ENCODE measurements around the gene B3GNT5. TPM values are rescaled to one million over a fixed set of nuclear protein-coding genes. Genes with fewer than 3 reads are reported as not detected.

The B3GNT5 gene
- total and polyA plus RNA-seq, 2 donors (not counting 1 experiment from before 2014, with no cell fraction given), result 0.96 to 1.3 TPM

- Histone ChIP-seq H3K9me3 (ENCODE audit: control insufficient read depth, insufficient read depth, low read depth, low read length) (no peaks in the 10 kb centered on the region), H4K20me1 (ENCODE audit: control insufficient read depth, extremely low read depth, insufficient read depth, low read length) (no peaks in the 10 kb centered on the region), H3K36me3 (ENCODE audit: control insufficient read depth, insufficient read depth, low read length) (no peaks in the 10 kb centered on the region), H3K79me2 (ENCODE audit: control insufficient read depth, insufficient read depth, low read length) (no peaks in the 10 kb centered on the region), H3K27me3 (ENCODE audit: control insufficient read depth, insufficient read depth, low read length) (no peaks in the 10 kb centered on the region), H3K9ac (ENCODE audit: insufficient read depth, low read length) (no peak overlapping the region), H3K27ac (ENCODE audit: insufficient read depth, low read length) (no peak overlapping the region), H3K4me1 (ENCODE audit: control insufficient read depth, extremely low read depth, insufficient read depth, low read length) (peaks cover 3% of the 10 kb centered on the region), H2AFZ (ENCODE audit: low read length) (no peak overlapping the region), H3K4me2 (ENCODE audit: extremely low read depth, insufficient read depth, low read length) (no peak overlapping the region), H3K4me3 (replicated peaks in 1 of 4; ENCODE audit: control extremely low read depth in 1 of 4, insufficient read depth in 1 of 4, low read depth in 3 of 4, low read length in 4 of 4) (peak overlapping the region in 1 of 4 experiments; percentile 60)
- DNase-seq (ENCODE audit: low read depth in 2 of 2), result no peak
- TF ChIP-seq CTCF (conservative IDR thresholded peaks at IDR 0.05 in 1 of 2, IDR thresholded peaks at IDR 0.05 in 1 of 2; ENCODE audit: low read depth in 1 of 2, low read length in 2 of 2), result no peak
Observed at GRCh38 chr3:183288117-183288516, 35.1 kb downstream of the B3GNT5 start.

- no peak for DNase-seq (ENCODE audit: low read depth in 2 of 2)
- H3K4me2 ChIP-seq (ENCODE audit: extremely low read depth, insufficient read depth, low read length), result no peak overlapping the region
- H3K27me3 ChIP-seq (ENCODE audit: control insufficient read depth, insufficient read depth, low read length), result no peaks in the 10 kb centered on the region
- H2AFZ ChIP-seq (ENCODE audit: low read length), result no peak overlapping the region
- no peak for TF ChIP-seq CTCF (conservative IDR thresholded peaks at IDR 0.05 in 1 of 2, IDR thresholded peaks at IDR 0.05 in 1 of 2; ENCODE audit: low read depth in 1 of 2, low read length in 2 of 2)
- no peak for TF ChIP-seq EZH2 (IDR thresholded peaks at IDR 0.05; ENCODE audit: low read length, missing control alignments)
- no peaks in the 10 kb centered on the region for H4K20me1 ChIP-seq (ENCODE audit: control insufficient read depth, extremely low read depth, insufficient read depth, low read length)
- H3K9me3 ChIP-seq (ENCODE audit: control insufficient read depth, insufficient read depth, low read depth, low read length), result no peaks in the 10 kb centered on the region
- H3K27ac ChIP-seq (ENCODE audit: insufficient read depth, low read length), result no peak overlapping the region
- H3K4me1 ChIP-seq (ENCODE audit: control insufficient read depth, extremely low read depth, insufficient read depth, low read length), result peaks cover 2% of the 10 kb centered on the region
- H3K4me3 ChIP-seq (replicated peaks in 1 of 4; ENCODE audit: control extremely low read depth in 1 of 4, insufficient read depth in 1 of 4, low read depth in 3 of 4, low read length in 4 of 4), result no peak overlapping the region
- no peaks in the 10 kb centered on the region for H3K36me3 ChIP-seq (ENCODE audit: control insufficient read depth, insufficient read depth, low read length)
- H3K9ac ChIP-seq (ENCODE audit: insufficient read depth, low read length), result no peak overlapping the region
- H3K79me2 ChIP-seq (ENCODE audit: control insufficient read depth, insufficient read depth, low read length), result no peaks in the 10 kb centered on the region
Observed at GRCh38 chr3:183290216-183290615, 37.2 kb downstream of the B3GNT5 start.

GRCh38 chr3:183291497-183292031 is 38.5 kb downstream of the B3GNT5 start:
- Histone ChIP-seq H3K9ac (ENCODE audit: insufficient read depth, low read length) (no peak overlapping the region), H3K27me3 (ENCODE audit: control insufficient read depth, insufficient read depth, low read length) (no peaks in the 10 kb centered on the region), H3K4me2 (ENCODE audit: extremely low read depth, insufficient read depth, low read length) (no peak overlapping the region), H3K4me1 (ENCODE audit: control insufficient read depth, extremely low read depth, insufficient read depth, low read length) (no peaks in the 10 kb centered on the region), H3K79me2 (ENCODE audit: control insufficient read depth, insufficient read depth, low read length) (no peaks in the 10 kb centered on the region), H2AFZ (ENCODE audit: low read length) (no peak overlapping the region), H4K20me1 (ENCODE audit: control insufficient read depth, extremely low read depth, insufficient read depth, low read length) (no peaks in the 10 kb centered on the region), H3K27ac (ENCODE audit: insufficient read depth, low read length) (no peak overlapping the region), H3K36me3 (ENCODE audit: control insufficient read depth, insufficient read depth, low read length) (no peaks in the 10 kb centered on the region), H3K4me3 (replicated peaks in 1 of 4; ENCODE audit: control extremely low read depth in 1 of 4, insufficient read depth in 1 of 4, low read depth in 3 of 4, low read length in 4 of 4) (no peak overlapping the region), H3K9me3 (ENCODE audit: control insufficient read depth, insufficient read depth, low read depth, low read length) (no peaks in the 10 kb centered on the region)
- DNase-seq (ENCODE audit: low read depth in 2 of 2), result peak; percentile 66 to 81
- TF ChIP-seq EZH2 (IDR thresholded peaks at IDR 0.05; ENCODE audit: low read length, missing control alignments) (no peak), CTCF (conservative IDR thresholded peaks at IDR 0.05 in 1 of 2, IDR thresholded peaks at IDR 0.05 in 1 of 2; ENCODE audit: low read depth in 1 of 2, low read length in 2 of 2) (no peak)

All from fibroblast of lung (primary cell).